ENCODE data around the gene FAM210B. TPM values are rescaled to one million over a fixed set of nuclear protein-coding genes. Genes with fewer than 3 reads are reported as not detected.

Gene FAM210B
- total RNA-seq, 1 donor from 2014 or later = 36.4 TPM

- Histone ChIP-seq H3K9me3 (no peaks in the 10 kb centered on the region), H3K27ac (no peak overlapping the region), H3K36me3 (no peaks in the 10 kb centered on the region), H3K4me3 (no peak overlapping the region), H3K4me1 (no peaks in the 10 kb centered on the region), H3K27me3 (ENCODE audit: low read depth) (peaks cover 7% of the 10 kb centered on the region)
- TF ChIP-seq CTCF (IDR thresholded peaks at IDR 0.05) = no peak
- DNase-seq (no peak), ATAC-seq (no peak)
- intact Hi-C loops (cut with DNase I) = no loop called here
Observed at GRCh38 chr20:56352345-56353055, 6.3 kb upstream of the FAM210B start.

GRCh38 chr20:56353356-56353755, 5.4 kb upstream of the FAM210B start:
- intact Hi-C loops (cut with DNase I) = no loop called here
- Histone ChIP-seq H3K27me3 (ENCODE audit: low read depth) (peaks cover 7% of the 10 kb centered on the region), H3K4me1 (no peaks in the 10 kb centered on the region), H3K4me3 (no peak overlapping the region), H3K27ac (no peak overlapping the region), H3K9me3 (no peaks in the 10 kb centered on the region), H3K36me3 (no peaks in the 10 kb centered on the region)
- TF ChIP-seq CTCF (IDR thresholded peaks at IDR 0.05) = no peak
- no peak for DNase-seq
- ATAC-seq = no peak

- intact Hi-C loops (cut with DNase I) = no loop called here
- Histone ChIP-seq H3K36me3 (peaks cover 9% of the 10 kb centered on the region), H3K27me3 (ENCODE audit: low read depth) (no peaks in the 10 kb centered on the region), H3K4me3 (no peak overlapping the region), H3K27ac (no peak overlapping the region), H3K4me1 (peaks cover 14% of the 10 kb centered on the region), H3K9me3 (no peaks in the 10 kb centered on the region)
- DNase-seq (no peak), ATAC-seq (no peak)
- TF ChIP-seq CTCF (IDR thresholded peaks at IDR 0.05) = no peak
Observed at GRCh38 chr20:56358070-56358469, 704 bp upstream of the FAM210B start.

- peaks cover 9% of the 10 kb centered on the region for H3K36me3 ChIP-seq
- peak overlapping the region; percentile 95 for H3K4me3 ChIP-seq
- ATAC-seq (peak; percentile 62 to 72), DNase-seq (peak; percentile 71)
- TF ChIP-seq CTCF (IDR thresholded peaks at IDR 0.05) = no peak
- no peaks in the 10 kb centered on the region for H3K9me3 ChIP-seq
- intact Hi-C loops (cut with DNase I) = no loop called here
- peaks cover 14% of the 10 kb centered on the region for H3K4me1 ChIP-seq
- H3K27ac ChIP-seq = peak overlapping the region; percentile 85
- no peaks in the 10 kb centered on the region for H3K27me3 ChIP-seq (ENCODE audit: low read depth)
Observed at GRCh38 chr20:56359212-56360132, 698 bp downstream of the FAM210B start.

GRCh38 chr20:56360133-56360907, 1.5 kb downstream of the FAM210B start:
- TF ChIP-seq CTCF (IDR thresholded peaks at IDR 0.05) = no peak
- H3K4me3 ChIP-seq = peak overlapping the region; percentile 95
- intact Hi-C loops (cut with DNase I) = no loop called here
- H3K36me3 ChIP-seq = peaks cover 17% of the 10 kb centered on the region
- no peaks in the 10 kb centered on the region for H3K27me3 ChIP-seq (ENCODE audit: low read depth)
- peak overlapping the region; percentile 85 for H3K27ac ChIP-seq
- ATAC-seq (no peak), DNase-seq (no peak)
- no peaks in the 10 kb centered on the region for H3K9me3 ChIP-seq
- peaks cover 14% of the 10 kb centered on the region for H3K4me1 ChIP-seq
